Fibroblast of skin of right biceps (primary cell): Measurements from ENCODE around the gene HERC6.
"Not testable (repeated sequence)": the region's sequence is repeated elsewhere in the genome, so short reads cannot be mapped to it uniquely, and the experiment has no call there.

Experiments used
- DNase-seq: peaks from one replicate; pipeline ENCODE4 v3.0.0-alpha.2; 2013

The HERC6 gene

GRCh38 chr4:88378691-88379559, at the start of gene HERC6:
Gene HERC6 (plus strand): TSS chr4:88378852. CDS start chr4:88378922, 70 bp downstream.
- peak; percentile 59 for DNase-seq

GRCh38 chr4:88333741-88334405, 44.8 kb upstream of the HERC6 start:
- peak; percentile 3 for DNase-seq

GRCh38 chr4:88335092-88335665, 43.5 kb upstream of the HERC6 start:
- DNase-seq = no peak

GRCh38 chr4:88341227-88342192, 37.1 kb upstream of the HERC6 start:
- peak; percentile 78 for DNase-seq

- not testable (repeated sequence) for DNase-seq
Observed at GRCh38 chr4:88346902-88347301, 31.8 kb upstream of the HERC6 start.

- DNase-seq = not testable (repeated sequence)
Observed at GRCh38 chr4:88348761-88349160, 29.9 kb upstream of the HERC6 start.

GRCh38 chr4:88350786-88351185, 27.9 kb upstream of the HERC6 start:
- no peak for DNase-seq

GRCh38 chr4:88352062-88352740, 26.5 kb upstream of the HERC6 start:
- peak; percentile 53 for DNase-seq

- DNase-seq = no peak
Observed at GRCh38 chr4:88353324-88353723, 25.3 kb upstream of the HERC6 start.

- DNase-seq = peak; percentile 2
Observed at GRCh38 chr4:88356771-88357170, 21.9 kb upstream of the HERC6 start.

GRCh38 chr4:88357262-88357661, 21.4 kb upstream of the HERC6 start:
- no peak for DNase-seq

- no peak for DNase-seq
Observed at GRCh38 chr4:88359558-88359957, 19.1 kb upstream of the HERC6 start.

- no peak for DNase-seq
Observed at GRCh38 chr4:88360256-88360655, 18.4 kb upstream of the HERC6 start.

- DNase-seq = no peak
Observed at GRCh38 chr4:88360791-88361190, 17.9 kb upstream of the HERC6 start.

GRCh38 chr4:88361217-88361773, 17.4 kb upstream of the HERC6 start:
- peak; percentile 2 for DNase-seq

GRCh38 chr4:88366460-88366859, 12.2 kb upstream of the HERC6 start:
- no peak for DNase-seq

GRCh38 chr4:88367826-88368225, 10.8 kb upstream of the HERC6 start:
- no peak for DNase-seq

- DNase-seq = peak; percentile 28
Observed at GRCh38 chr4:88369180-88369812, 9.4 kb upstream of the HERC6 start.

- no peak for DNase-seq
Observed at GRCh38 chr4:88381123-88381522, 2.5 kb downstream of the HERC6 start.

- no peak for DNase-seq
Observed at GRCh38 chr4:88382621-88383020, 4.0 kb downstream of the HERC6 start.

- no peak for DNase-seq
Observed at GRCh38 chr4:88390128-88390527, 11.5 kb downstream of the HERC6 start.
